Activated CD4-positive, alpha-beta T cell treated with anti-CD3 and anti-CD28 coated beads for 4 hours (primary cell): ENCODE measurements around the gene RBSN.

ENCODE experiments used
- DNase-seq, 2 donors: peaks; one replicate each; pipeline ENCODE4 v3.0.0-alpha.2; 2020

RBSN gene

DNA sequence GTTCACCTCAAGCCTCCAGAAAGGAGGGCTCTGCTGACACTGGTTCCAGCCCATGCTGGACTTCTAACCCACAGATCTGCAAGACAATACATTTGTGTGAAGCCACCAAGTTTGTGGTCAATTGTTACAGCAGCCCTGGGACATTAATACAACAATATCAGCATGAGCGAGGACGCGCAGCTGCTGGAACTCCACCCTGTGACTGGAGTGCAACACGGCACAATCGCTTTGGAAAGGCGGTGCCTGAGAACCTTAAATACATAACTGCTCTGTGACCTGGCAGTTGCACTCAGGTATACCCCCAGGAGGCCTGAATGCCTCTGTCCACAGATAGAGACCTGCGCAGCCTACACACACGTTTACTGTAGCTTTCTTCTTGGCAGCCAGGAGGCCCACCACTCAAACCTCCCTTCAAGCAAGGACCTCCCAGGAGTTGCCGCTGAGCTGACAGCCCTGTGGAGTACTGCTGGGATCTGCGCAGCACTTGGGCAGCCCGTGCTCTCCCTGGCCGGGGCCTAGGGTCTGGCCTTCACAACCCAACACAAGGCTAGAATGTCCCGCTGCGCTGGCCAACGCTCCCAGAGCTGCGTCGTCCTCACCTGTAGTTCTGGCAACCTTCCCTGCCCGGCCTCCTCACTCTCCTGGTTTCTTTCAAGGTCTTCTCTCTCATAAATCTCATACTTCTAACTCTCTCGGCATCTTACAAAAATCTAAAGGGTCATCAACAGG, 42.1 kb downstream of the RBSN start:
- no peak for DNase-seq

GRCh38 chr3:15055019-15055557, 43.9 kb downstream of the RBSN start:
- DNase-seq: peak; percentile 61 to 62

GRCh38 chr3:15053541-15053940, 45.4 kb downstream of the RBSN start:
- DNase-seq: no peak

GRCh38 chr3:15052335-15053242, 46.4 kb downstream of the RBSN start:
- DNase-seq: no peak

DNA sequence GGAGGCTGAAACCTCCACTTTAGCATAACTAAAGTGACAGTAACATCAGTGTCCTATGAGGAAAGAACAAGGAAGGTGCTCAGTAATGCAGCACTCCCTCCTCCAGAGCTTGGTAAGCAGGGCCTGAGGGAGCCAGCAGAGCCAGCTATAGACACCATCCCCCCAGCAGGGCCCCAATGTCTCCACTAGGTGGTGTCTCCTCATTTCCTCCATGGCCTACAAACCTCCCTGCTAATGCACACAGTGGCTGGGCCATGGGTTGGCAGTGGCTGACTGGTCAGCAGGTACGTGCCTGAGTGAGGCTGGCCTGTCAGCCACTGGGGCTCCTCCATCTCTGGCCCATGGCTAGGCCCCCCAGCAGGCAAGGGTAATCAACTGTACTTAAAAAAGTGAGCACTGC, 47.4 kb downstream of the RBSN start:
- peak; percentile 26 to 44 for DNase-seq

- no peak for DNase-seq
These were observed 48.4 kb downstream of the RBSN start for GRCh38 chr3:15050405-15051092.

GRCh38 chr3:15049584-15049983, 49.4 kb downstream of the RBSN start:
- DNase-seq: no peak

DNA sequence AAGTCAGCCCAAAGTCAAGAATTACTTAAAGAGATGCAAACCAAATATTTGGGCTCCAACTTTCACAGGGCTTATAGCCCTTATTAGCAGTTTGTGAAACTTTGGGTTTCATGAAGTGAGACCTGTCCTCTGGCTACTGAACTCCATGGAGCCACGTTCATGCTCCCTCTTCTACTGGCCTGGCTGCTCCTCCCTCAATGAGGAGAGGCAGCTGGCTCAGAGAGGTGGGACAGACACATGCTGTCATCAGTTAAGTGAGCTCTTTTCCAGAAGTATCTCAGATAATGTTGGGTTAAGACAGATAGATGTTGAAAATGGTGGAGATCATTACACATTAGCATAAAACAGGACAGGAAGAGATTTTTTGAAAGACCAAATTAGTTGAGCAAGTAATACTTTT, 53.3 kb downstream of the RBSN start:
- no peak for DNase-seq

DNA sequence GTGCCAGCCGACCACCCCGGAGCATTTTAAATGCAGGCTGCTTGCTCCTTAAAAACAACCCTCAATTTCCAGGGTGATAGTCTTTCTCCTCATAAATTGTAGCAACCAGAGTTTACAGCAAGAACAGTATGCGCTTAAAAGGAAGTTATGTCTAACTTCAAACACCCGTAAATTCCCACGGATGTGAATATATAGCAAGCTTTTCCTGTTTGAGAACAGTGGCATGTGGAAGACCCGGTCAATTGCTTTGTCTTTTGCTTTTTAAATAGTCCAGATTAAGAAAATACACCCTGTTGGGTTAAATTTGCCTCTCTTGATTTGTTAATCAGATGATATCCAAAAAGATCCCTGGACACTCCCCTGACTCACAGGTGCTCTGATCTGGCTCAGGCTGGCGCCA, 54.6 kb downstream of the RBSN start:
- DNase-seq: no peak

GRCh38 chr3:15043408-15044171, 55.4 kb downstream of the RBSN start:
- DNase-seq: no peak

DNA sequence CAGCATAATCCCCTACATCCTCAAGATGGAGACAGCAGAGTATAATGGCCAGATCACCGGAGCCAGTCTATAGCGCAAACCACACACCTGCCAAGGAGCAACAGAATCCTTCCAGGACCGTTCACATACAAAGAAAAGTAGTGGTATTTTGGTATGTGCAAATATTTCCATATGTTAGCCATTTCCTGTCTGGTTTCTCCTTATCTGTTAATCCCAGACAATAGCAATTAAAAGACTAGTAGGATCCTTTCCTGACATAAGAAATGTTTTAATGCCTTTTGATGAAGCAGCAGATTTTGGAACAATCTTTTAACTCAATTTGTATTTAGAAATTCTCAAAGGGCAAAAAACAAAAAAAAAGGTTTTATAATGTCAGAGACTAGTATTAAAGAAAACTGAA, 56.0 kb downstream of the RBSN start:
- no peak for DNase-seq

DNA sequence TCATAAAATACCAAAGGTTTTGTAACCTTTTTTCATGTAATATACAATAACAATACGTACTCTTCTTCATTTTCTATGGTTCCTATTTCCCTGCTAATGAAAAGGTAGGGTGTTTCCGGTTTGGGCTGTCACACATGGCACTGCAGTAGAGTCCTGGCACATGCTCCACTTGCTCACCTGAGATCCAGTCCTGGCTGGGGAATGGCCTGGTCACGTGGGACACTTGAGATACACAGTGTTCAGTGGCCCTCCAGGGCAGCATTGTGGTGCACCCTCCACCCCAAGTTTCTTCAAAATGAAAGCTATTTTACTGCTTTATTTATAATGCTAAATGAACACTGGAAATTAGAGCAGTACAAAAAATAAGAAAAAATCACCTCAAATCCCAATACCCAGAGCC, 57.0 kb downstream of the RBSN start:
- DNase-seq: no peak

DNA sequence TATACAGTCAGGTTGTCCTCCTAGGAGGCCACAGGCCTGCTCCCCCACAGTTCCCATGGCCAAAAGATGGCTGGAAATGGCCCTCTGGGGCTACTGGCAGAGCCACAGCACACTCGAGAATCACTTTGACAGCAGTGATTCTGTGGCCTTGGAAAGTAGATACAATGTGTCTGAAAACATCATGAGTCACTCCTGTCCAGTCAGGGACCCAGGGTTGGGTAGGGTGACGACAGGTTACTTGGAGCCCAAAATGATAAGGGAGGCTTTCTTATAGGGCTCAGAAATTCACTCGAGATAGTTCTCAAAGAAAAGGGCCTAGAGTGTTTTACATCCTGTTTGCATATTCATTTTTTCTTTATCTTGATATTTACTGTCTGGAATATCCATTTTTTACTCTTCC, 58.1 kb downstream of the RBSN start:
- DNase-seq: no peak

- no peak for DNase-seq
These were observed 60.6 kb downstream of the RBSN start for GRCh38 chr3:15038306-15038705.

- DNase-seq: no peak
These were observed 65.8 kb downstream of the RBSN start for GRCh38 chr3:15033103-15033502.

GRCh38 chr3:15032650-15033049, 66.3 kb downstream of the RBSN start:
- DNase-seq: no peak

GRCh38 chr3:15029625-15030024, 69.3 kb downstream of the RBSN start:
- DNase-seq: no peak

DNA sequence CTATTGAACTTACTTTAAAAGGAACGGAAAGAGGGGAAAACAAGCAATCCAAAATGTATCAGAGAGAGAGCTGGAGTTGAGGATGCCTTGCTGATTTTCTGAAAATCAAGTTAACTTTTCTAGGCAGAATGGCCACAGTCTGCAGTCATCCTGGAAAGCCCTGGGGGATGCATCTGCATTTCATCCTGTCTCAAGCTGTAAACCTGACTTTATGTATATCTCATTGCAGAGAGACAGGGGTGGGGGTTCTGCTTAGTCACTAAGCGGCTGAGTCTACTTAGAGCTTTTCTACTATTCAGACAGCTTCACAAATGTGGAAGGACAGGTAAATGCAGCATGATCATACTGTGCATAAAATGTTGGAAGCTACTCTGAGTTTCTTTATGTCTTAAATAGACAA, 75.2 kb downstream of the RBSN start:
- no peak for DNase-seq

DNA sequence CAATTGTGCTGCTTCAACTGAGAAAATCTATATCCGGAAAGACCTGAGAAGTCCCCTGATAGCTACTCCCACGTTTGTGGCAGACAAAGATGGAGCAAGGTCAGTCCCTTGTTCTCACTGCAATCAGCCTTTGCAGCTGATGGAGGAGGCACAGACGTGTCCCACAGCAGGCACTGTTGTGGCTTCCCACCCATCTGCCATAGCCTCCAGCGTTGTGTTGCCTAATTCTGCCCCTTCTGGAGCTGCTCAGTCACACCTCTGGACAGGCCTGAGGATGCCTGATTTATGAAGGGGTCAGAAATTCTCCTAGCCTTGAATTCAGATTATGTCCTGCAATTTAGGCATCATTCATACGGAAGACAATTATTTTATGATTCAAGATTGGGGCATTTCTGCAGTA, 75.7 kb downstream of the RBSN start:
- DNase-seq: no peak
